Fibroblast of mammary gland (primary cell): ENCODE results near the gene ARL2.

Source experiments
- DNase-seq: peaks from one replicate; pipeline ENCODE4 v3.0.0-alpha.2; 2010; ENCODE audit warnings: low read depth
- H3K4me3 ChIP-seq: 2 replicates; pipeline ENCODE4 v1.5.1; 2011; ENCODE audit warnings: low read depth, mild to moderate bottlenecking, low read length, moderate library complexity; ENCODE audit not compliant: control insufficient read depth
- TF ChIP-seq, protein P1 (sequence below): conservative IDR thresholded peaks from 2 replicates; pipeline ENCODE4 v1.5.1; 2011; ENCODE audit warnings: low read depth, low read length, inconsistent platforms; ENCODE audit not compliant: control insufficient read depth, insufficient read depth

ARL2 gene

DNA sequence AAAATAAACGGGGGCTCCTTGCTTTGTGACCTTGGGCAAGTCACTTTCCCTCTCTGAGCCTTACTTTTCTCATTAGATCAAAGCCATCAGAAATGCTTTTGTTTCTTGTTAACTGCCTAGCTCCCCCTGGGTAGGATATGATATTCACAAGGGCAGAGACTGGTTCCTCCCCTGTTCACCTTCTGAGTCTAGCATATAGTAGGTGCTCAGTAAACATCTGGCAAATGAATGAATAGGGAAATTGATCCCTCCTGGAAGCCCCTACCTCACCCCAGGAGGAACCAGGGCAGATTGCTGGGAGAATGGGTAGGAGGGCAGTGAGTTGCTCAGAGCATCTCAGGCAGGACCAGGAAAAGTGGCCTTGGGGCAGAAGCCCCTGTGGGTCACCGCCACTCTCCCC lies 20.5 kb downstream of the ARL2 start:
- TF ChIP-seq, protein P1, sequence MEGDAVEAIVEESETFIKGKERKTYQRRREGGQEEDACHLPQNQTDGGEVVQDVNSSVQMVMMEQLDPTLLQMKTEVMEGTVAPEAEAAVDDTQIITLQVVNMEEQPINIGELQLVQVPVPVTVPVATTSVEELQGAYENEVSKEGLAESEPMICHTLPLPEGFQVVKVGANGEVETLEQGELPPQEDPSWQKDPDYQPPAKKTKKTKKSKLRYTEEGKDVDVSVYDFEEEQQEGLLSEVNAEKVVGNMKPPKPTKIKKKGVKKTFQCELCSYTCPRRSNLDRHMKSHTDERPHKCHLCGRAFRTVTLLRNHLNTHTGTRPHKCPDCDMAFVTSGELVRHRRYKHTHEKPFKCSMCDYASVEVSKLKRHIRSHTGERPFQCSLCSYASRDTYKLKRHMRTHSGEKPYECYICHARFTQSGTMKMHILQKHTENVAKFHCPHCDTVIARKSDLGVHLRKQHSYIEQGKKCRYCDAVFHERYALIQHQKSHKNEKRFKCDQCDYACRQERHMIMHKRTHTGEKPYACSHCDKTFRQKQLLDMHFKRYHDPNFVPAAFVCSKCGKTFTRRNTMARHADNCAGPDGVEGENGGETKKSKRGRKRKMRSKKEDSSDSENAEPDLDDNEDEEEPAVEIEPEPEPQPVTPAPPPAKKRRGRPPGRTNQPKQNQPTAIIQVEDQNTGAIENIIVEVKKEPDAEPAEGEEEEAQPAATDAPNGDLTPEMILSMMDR: no peak
- no peak for DNase-seq
- no peak overlapping the region for H3K4me3 ChIP-seq

DNA sequence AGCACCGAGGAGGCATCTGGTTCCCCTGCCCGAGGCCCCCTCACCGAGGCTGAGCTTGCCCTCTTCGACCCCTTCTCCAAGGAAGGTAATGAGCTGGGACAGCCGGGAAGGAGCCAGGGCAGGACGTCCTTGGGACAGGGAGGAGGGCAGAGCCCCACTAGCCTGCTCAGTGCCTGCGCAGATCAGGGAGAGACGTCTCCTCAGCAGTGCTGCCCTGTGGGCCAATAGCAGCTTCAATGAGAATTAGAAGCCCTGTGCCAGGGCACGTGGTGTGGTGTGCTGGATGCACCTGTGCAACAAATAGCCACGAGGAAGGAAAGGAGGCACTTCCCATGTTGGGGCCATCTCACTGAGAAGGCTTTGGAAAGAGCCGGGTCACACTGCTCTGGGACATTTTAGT lies 21.6 kb downstream of the ARL2 start:
- no peak overlapping the region for H3K4me3 ChIP-seq
- TF ChIP-seq, protein P1: no peak

DNA sequence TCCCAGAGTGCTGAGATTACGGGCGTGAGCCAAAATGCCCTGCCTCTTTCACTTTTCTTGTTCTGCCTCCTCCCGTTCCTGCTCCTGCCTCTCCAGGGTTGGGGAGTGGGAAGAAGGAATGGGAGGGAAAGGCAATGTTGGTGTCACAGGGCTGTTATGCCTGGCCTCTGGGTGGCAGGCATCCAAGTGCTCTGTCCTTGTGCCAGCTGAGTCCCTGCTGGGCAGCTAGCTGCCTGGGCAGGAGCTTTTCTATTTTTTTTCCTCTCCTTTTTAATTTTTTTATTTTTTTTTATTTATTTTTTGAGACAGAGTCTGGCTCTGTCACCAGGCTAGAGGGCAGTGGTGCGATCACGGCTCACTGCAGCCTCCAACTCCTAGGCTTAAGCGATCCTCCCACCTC lies 23.0 kb downstream of the ARL2 start:
- TF ChIP-seq, protein P1: no peak
- DNase-seq: no peak
- no peak overlapping the region for H3K4me3 ChIP-seq

More for the DNA sequence above, 21.6 kb downstream of the ARL2 start:
- no peak for DNase-seq

DNA sequence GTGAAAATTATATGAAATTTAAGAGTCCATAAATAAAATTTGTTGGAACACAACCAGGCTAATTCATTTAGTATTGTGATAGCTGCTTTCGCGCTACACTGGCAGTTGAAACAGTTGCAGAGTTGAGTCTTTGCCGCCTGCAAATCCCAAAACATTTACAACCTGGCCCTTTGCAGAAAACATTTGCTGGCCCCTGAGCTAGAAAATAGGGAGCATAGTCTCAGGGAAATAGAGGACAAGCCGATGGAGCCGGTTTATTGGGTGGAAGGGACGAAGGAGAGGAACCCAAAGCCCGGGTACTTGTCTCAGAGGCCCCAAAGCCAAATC lies 26.5 kb downstream of the ARL2 start:
- no peak for DNase-seq
- TF ChIP-seq, protein P1: no peak
- H3K4me3 ChIP-seq: peak overlapping the region; percentile 65

DNA sequence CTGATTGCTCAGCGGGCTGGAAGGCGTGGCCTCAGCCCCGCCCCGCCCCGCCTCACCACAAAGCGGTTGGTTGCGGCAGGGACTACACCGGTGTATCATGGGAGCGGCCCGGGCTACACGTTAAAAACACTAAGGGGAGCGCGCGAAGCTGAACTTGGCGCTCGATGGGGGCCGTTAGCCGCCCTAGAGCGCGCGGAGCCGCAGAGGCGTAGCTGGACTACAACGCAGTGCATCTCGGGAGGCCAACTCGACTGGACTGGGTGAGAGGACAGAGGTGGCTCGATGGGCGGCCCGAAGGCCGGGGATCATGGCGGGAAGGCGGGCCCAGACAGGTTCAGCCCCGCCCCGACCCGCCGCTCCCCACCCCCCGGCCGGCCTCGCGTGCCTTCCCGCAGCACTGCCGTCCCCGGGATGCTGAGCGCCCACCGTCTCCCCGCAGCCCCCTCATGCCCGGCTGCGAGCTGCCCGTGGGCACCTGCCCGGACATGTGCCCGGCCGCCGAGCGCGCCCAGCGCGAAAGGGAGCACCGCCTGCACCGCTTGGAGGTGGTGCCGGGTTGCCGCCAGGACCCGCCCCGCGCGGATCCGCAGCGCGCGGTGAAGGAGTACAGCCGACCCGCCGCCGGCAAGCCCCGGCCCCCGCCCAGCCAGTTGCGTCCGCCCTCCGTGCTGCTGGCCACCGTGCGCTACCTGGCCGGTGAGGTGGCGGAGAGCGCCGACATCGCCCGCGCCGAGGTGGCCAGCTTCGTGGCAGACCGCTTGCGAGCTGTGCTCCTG lies 27.1 kb downstream of the ARL2 start, which contains the start of gene SAC3D1:
Gene SAC3D1, plus strand, starts transcription at position 364 of the 776 bp plus-strand sequence. Its CDS starts 83 bp downstream, at position 447.
- TF ChIP-seq, protein P1: no peak
- H3K4me3 ChIP-seq: peak within 1 kb of the TSS; percentile 65
- peak; percentile 96 for DNase-seq

GRCh38 chr11:65042891-65043290 lies 28.9 kb downstream of the ARL2 start:
- no peak for DNase-seq
- no peak overlapping the region for H3K4me3 ChIP-seq
- TF ChIP-seq, protein P1: no peak
